ENCODE results near the gene TNFRSF19. TPM values are rescaled to one million over a fixed set of nuclear protein-coding genes. Genes with fewer than 3 reads are reported as not detected.

Gene TNFRSF19
- total RNA-seq, 2 experiments from 2014 or later: not detected

DNA sequence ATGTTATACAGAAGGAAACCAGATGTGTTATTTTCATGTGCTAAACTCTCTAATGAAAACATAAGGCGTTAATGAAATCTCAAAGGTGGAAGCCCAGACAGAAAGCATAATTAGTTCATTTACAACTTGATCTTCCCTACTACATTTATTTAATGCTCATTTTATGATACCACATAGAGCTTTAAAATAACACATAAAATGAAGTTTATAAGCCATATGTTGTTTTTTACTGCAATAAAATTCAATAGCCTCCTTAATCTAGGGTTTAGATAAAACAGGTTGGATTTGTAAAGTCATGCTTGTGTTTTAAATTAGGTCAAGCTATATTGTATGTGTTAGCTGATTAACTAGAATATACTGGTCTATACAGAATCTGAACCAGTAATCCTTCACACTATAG is 81.2 kb downstream of the TNFRSF19 start:
- Histone ChIP-seq H3K27ac (ENCODE audit: low read depth, low read length, poor library complexity, severe bottlenecking) (no peak overlapping the region), H4K20me1 (ENCODE audit: insufficient read depth, low read length) (no peaks in the 10 kb centered on the region), H3K4me2 (ENCODE audit: low read length) (no peak overlapping the region), H3K9me2 (ENCODE audit: insufficient read depth, low read length) (no peaks in the 10 kb centered on the region), H3K9me3 (ENCODE audit: low read length) (no peaks in the 10 kb centered on the region), H2AFZ (ENCODE audit: low read length) (no peak overlapping the region), H3K79me2 (ENCODE audit: insufficient read depth, low read depth, low read length) (no peaks in the 10 kb centered on the region), H3K4me3 (ENCODE audit: low read depth, low read length, poor library complexity, severe bottlenecking) (no peak overlapping the region), H3K36me3 (ENCODE audit: insufficient read depth, low read length) (no peaks in the 10 kb centered on the region), H3K4me1 (ENCODE audit: insufficient read depth, low read length, poor library complexity, severe bottlenecking) (no peaks in the 10 kb centered on the region)
- ChIA-PET CTCF (ENCODE audit: unreplicated experiment) (no interaction called here), POLR2A (interaction anchor here (0.6 to 1.4 kb wide), 4 partner anchors 17 to 1531 kb away, joined by 3 to 5 read pairs (median 4); no protein-coding TSS in a partner anchor)
- BruUV-seq (replicated peaks): no TSS peak
- TF ChIP-seq, protein P1, sequence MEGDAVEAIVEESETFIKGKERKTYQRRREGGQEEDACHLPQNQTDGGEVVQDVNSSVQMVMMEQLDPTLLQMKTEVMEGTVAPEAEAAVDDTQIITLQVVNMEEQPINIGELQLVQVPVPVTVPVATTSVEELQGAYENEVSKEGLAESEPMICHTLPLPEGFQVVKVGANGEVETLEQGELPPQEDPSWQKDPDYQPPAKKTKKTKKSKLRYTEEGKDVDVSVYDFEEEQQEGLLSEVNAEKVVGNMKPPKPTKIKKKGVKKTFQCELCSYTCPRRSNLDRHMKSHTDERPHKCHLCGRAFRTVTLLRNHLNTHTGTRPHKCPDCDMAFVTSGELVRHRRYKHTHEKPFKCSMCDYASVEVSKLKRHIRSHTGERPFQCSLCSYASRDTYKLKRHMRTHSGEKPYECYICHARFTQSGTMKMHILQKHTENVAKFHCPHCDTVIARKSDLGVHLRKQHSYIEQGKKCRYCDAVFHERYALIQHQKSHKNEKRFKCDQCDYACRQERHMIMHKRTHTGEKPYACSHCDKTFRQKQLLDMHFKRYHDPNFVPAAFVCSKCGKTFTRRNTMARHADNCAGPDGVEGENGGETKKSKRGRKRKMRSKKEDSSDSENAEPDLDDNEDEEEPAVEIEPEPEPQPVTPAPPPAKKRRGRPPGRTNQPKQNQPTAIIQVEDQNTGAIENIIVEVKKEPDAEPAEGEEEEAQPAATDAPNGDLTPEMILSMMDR (conservative IDR thresholded peaks at IDR 0.05; ENCODE audit: low read length): no peak
- no peak for TF ChIP-seq EZH2phosphoT487 (IDR thresholded peaks at IDR 0.05; ENCODE audit: borderline replicate concordance, low read depth, low read length)
- intact Hi-C loops (cut with micrococcal nuclease; ENCODE audit: unreplicated experiment): loop anchor here (5.0 kb wide), 1 partner anchor 49 kb away; no protein-coding TSS in a partner anchor
- DNase-seq (ENCODE audit: low spot score): no peak

DNA sequence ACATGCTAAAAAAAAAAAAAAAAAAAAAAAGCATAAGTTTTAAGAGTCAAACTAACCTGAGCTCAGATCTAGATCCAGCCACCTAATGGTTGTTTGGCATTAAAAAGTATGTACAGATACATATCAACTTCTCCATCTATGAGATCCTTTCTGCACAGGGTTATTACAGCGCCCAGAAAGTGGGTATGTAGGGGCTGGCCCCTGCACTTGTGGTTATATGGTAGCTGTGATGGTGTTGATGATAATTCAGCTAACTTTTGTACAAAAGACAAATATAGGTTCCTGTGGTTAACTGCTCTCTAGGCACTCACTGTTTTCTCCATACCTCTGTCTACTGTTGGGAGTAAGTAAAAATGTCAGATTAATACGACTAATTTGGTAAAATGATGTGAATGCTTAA is 81.7 kb downstream of the TNFRSF19 start:
- Histone ChIP-seq H3K4me2 (ENCODE audit: low read length) (no peak overlapping the region), H3K4me3 (ENCODE audit: low read depth, low read length, poor library complexity, severe bottlenecking) (no peak overlapping the region), H3K9me2 (ENCODE audit: insufficient read depth, low read length) (no peaks in the 10 kb centered on the region), H3K27ac (ENCODE audit: low read depth, low read length, poor library complexity, severe bottlenecking) (no peak overlapping the region), H2AFZ (ENCODE audit: low read length) (no peak overlapping the region), H3K9me3 (ENCODE audit: low read length) (no peaks in the 10 kb centered on the region), H3K79me2 (ENCODE audit: insufficient read depth, low read depth, low read length) (no peaks in the 10 kb centered on the region), H4K20me1 (ENCODE audit: insufficient read depth, low read length) (no peaks in the 10 kb centered on the region), H3K36me3 (ENCODE audit: insufficient read depth, low read length) (no peaks in the 10 kb centered on the region), H3K4me1 (ENCODE audit: insufficient read depth, low read length, poor library complexity, severe bottlenecking) (no peaks in the 10 kb centered on the region)
- TF ChIP-seq, protein P1 (conservative IDR thresholded peaks at IDR 0.05; ENCODE audit: low read length): no peak
- TF ChIP-seq EZH2phosphoT487 (IDR thresholded peaks at IDR 0.05; ENCODE audit: borderline replicate concordance, low read depth, low read length): no peak
- ChIA-PET CTCF (ENCODE audit: unreplicated experiment) (no interaction called here), POLR2A (interaction anchor here (0.6 kb wide), 3 partner anchors 18 to 1532 kb away, joined by 3 to 5 read pairs (median 4); no protein-coding TSS in a partner anchor)
- no TSS peak for BruUV-seq (replicated peaks)
- no peak for DNase-seq (ENCODE audit: low spot score)
- intact Hi-C loops (cut with micrococcal nuclease; ENCODE audit: unreplicated experiment): loop anchor here (5.0 kb wide), 1 partner anchor 50 kb away; no protein-coding TSS in a partner anchor

DNA sequence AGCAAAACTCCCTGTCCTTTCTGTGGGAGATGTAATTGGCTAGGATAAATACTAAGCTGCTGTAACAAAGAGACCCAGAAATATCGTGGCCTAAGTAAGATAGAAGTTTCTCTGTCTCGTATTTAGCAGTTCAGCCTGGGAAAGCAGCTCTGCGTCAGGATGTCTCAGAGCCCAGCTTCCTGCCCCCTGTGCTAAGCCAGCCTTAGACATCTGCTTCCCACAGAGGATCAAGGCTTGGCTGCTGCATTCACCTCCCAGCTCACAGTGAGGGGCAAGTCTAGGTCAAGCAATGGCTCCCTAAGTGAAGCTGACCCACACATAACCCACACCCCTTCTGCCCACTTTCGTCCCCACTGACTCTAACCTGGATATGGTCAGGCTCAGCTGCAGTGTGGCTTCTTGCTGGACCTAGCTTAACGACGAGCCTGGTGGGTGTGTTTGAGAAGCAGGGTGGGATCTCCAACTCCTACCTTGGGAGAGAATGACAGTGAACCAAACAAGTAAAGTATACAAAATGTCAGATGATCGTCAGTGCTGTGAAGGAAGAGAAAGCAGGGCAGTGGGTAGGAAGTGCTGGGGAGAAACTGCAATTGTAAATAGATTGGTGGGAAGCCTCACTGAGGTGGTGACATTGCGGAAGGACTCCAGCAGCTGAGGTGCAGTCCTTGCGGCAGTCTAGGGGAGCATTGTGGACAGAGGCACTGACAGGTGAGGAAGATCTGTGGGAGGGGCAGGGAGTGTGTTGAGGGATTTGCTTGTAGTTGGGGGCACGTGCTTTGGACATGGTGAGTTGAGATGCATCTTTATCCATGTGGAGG is 82.9 kb downstream of the TNFRSF19 start:
- intact Hi-C loops (cut with micrococcal nuclease; ENCODE audit: unreplicated experiment): loop anchor here (5.0 kb wide), 1 partner anchor 51 kb away; no protein-coding TSS in a partner anchor
- Histone ChIP-seq H3K36me3 (ENCODE audit: insufficient read depth, low read length) (no peaks in the 10 kb centered on the region), H3K4me1 (ENCODE audit: insufficient read depth, low read length, poor library complexity, severe bottlenecking) (no peaks in the 10 kb centered on the region), H3K4me3 (ENCODE audit: low read depth, low read length, poor library complexity, severe bottlenecking) (no peak overlapping the region), H2AFZ (ENCODE audit: low read length) (no peak overlapping the region), H4K20me1 (ENCODE audit: insufficient read depth, low read length) (no peaks in the 10 kb centered on the region), H3K79me2 (ENCODE audit: insufficient read depth, low read depth, low read length) (no peaks in the 10 kb centered on the region), H3K27ac (ENCODE audit: low read depth, low read length, poor library complexity, severe bottlenecking) (no peak overlapping the region), H3K9me2 (ENCODE audit: insufficient read depth, low read length) (no peaks in the 10 kb centered on the region), H3K9me3 (ENCODE audit: low read length) (no peaks in the 10 kb centered on the region), H3K4me2 (ENCODE audit: low read length) (no peak overlapping the region)
- no peak for TF ChIP-seq EZH2phosphoT487 (IDR thresholded peaks at IDR 0.05; ENCODE audit: borderline replicate concordance, low read depth, low read length)
- TF ChIP-seq, protein P1 (conservative IDR thresholded peaks at IDR 0.05; ENCODE audit: low read length): no peak
- POLR2A ChIA-PET: no interaction called here
- no peak for DNase-seq (ENCODE audit: low spot score)
- no TSS peak for BruUV-seq (replicated peaks)
- CTCF ChIA-PET (ENCODE audit: unreplicated experiment): no interaction called here

All from OCI-LY7 (cell line).